ENCODE measurements around the gene CAST. TPM values are rescaled to one million over a fixed set of nuclear protein-coding genes. Genes with fewer than 3 reads are reported as not detected.
"Not testable (repeated sequence)": the region's sequence is repeated elsewhere in the genome, so short reads cannot be mapped to it uniquely, and the experiment has no call there.

The CAST gene
- total and polyA plus RNA-seq, 8 donors: 26.5 to 100 (median 63.6) TPM

GRCh38 chr5:96743805-96744204, 81.6 kb downstream of the CAST start:
- ATAC-seq (no peak), DNase-seq (no peak), FAIRE-seq (no peak)
- H3K9me3 ChIP-seq: no peaks in the 10 kb centered on the region
- WGBS, 2 donors: 94 to 98% methylated on average over 4 of the region's 4 CpGs
- intact Hi-C loops (cut with DNase I): no loop called here
- no peak for TF ChIP-seq CTCF (IDR thresholded peaks at IDR 0.05)
- H3K27ac ChIP-seq: no peak overlapping the region
- H3K36me3 ChIP-seq: peaks cover 0 to 70% (median 36%) of the 10 kb centered on the region in 3 donors
- H3K4me3 ChIP-seq: no peak overlapping the region
- H3K27me3 ChIP-seq: no peaks in the 10 kb centered on the region
- no peaks in the 10 kb centered on the region for H3K4me1 ChIP-seq

- H3K4me3 ChIP-seq; H3K27ac ChIP-seq; DNase-seq; H3K4me1 ChIP-seq; FAIRE-seq; intact Hi-C loops (cut with DNase I); H3K27me3 ChIP-seq; ATAC-seq; H3K9me3 ChIP-seq: not testable (repeated sequence)
- peaks cover 0 to 70% (median 36%) of the 10 kb centered on the region in 3 donors for H3K36me3 ChIP-seq
- WGBS, 2 donors: 94 to 99% methylated on average over 5 of the region's 5 CpGs
These were observed 82.0 kb downstream of the CAST start for GRCh38 chr5:96744218-96744617.

GRCh38 chr5:96745025-96745424, 82.8 kb downstream of the CAST start:
- Histone ChIP-seq H3K4me3 (no peak overlapping the region), H3K4me1 (no peaks in the 10 kb centered on the region), H3K36me3 (peaks cover 0 to 69% (median 38%) of the 10 kb centered on the region in 3 donors), H3K27me3 (no peaks in the 10 kb centered on the region), H3K27ac (no peak overlapping the region), H3K9me3 (no peaks in the 10 kb centered on the region)
- ATAC-seq (no peak), DNase-seq (no peak), FAIRE-seq (no peak)
- intact Hi-C loops (cut with DNase I): no loop called here
- 94 to 95% methylated on average over 5 of the region's 5 CpGs for WGBS, 2 donors
- no peak for TF ChIP-seq CTCF (IDR thresholded peaks at IDR 0.05)

- TF ChIP-seq CTCF (IDR thresholded peaks at IDR 0.05): no peak
- no peak for DNase-seq
- Histone ChIP-seq H3K9me3 (no peaks in the 10 kb centered on the region), H3K4me1 (no peaks in the 10 kb centered on the region), H3K36me3 (peaks cover 0 to 73% (median 34%) of the 10 kb centered on the region in 3 donors), H3K4me3 (no peak overlapping the region), H3K27ac (no peak overlapping the region), H3K27me3 (no peaks in the 10 kb centered on the region)
- intact Hi-C loops (cut with DNase I): no loop called here
- FAIRE-seq: no peak
- WGBS, 2 donors: 66 to 69% methylated on average over 5 of the region's 5 CpGs
- ATAC-seq: peak; percentile 19 to 59 (median 50)
These were observed 83.8 kb downstream of the CAST start for GRCh38 chr5:96745844-96746531.

GRCh38 chr5:96747720-96748119, 85.5 kb downstream of the CAST start:
- H3K27ac ChIP-seq: no peak overlapping the region
- H3K4me1 ChIP-seq: no peaks in the 10 kb centered on the region
- peaks cover 0 to 59% (median 21%) of the 10 kb centered on the region in 3 donors for H3K36me3 ChIP-seq
- FAIRE-seq: no peak
- ATAC-seq: no peak
- WGBS, 2 donors: 72 to 74% methylated on average over 3 of the region's 3 CpGs
- TF ChIP-seq CTCF (IDR thresholded peaks at IDR 0.05): no peak
- H3K4me3 ChIP-seq: no peak overlapping the region
- DNase-seq: no peak
- intact Hi-C loops (cut with DNase I): no loop called here
- H3K9me3 ChIP-seq: no peaks in the 10 kb centered on the region
- H3K27me3 ChIP-seq: no peaks in the 10 kb centered on the region

Measured in pancreas (tissue), 10 donors.